OCI-LY3 (cell line): ENCODE data around the gene TXNDC12.
A peak's percentile ranks its signal among the peaks of the same experiment; 100 is the strongest.
"Not testable (repeated sequence)": the region's sequence is repeated elsewhere in the genome, so short reads cannot be mapped to it uniquely, and the experiment has no call there.

ENCODE experiments used
- H2AFZ ChIP-seq: fragments of 200-600, 300-600 bp; shearing (Covaris generic); 2 replicates; pipeline ENCODE4 v1.6.0; 2014; ENCODE audit warnings: antibody characterized with exemption, low read depth, low read length
- H3K27ac ChIP-seq: fragments of 200-600, 300-600 bp; sonication (generic); 2 replicates; pipeline ENCODE4 v1.5.1; 2014; ENCODE audit warnings: mild to moderate bottlenecking, low read length, moderate library complexity, mixed read lengths
- H3K27me3 ChIP-seq: fragments of 200-600, 300-600 bp; sonication (generic); 2 replicates; pipeline ENCODE4 v1.6.1; 2014; ENCODE audit warnings: low read depth, low read length, mixed read lengths
- H3K36me3 ChIP-seq: fragments of 200-600, 300-600 bp; sonication (generic); replicated peaks from 2 replicates; pipeline ENCODE3; 2014; ENCODE audit warnings: low read depth, low read length, mixed read lengths
- H3K4me1 ChIP-seq: fragments of 300-600, 200-600 bp; sonication (generic); 2 replicates; pipeline ENCODE4 v1.6.1; 2014; ENCODE audit warnings: low read length, mixed read lengths
- H3K4me2 ChIP-seq: fragments of 200-600, 300-600 bp; sonication (generic); 2 replicates; pipeline ENCODE4 v1.6.1; 2014; ENCODE audit warnings: low read length, mixed read lengths
- H3K4me3 ChIP-seq: fragments of 300-600, 200-600 bp; sonication (generic); 2 replicates; pipeline ENCODE4 v1.5.1; 2014; ENCODE audit warnings: antibody characterized with exemption, mild to moderate bottlenecking, low read length, moderate library complexity
- H3K79me2 ChIP-seq: fragments of 300-600, 200-600 bp; shearing (Covaris generic); 2 replicates; pipeline ENCODE4 v1.6.1; 2014; ENCODE audit warnings: mild to moderate bottlenecking, low read length, mixed read lengths
- H3K9ac ChIP-seq: fragments of 300-600, 200-600 bp; shearing (Covaris generic); 2 replicates; pipeline ENCODE4 v1.6.0; 2014; ENCODE audit warnings: mild to moderate bottlenecking, low read length, moderate library complexity
- H3K9me3 ChIP-seq: fragments of 200-600, 300-600 bp; shearing (Covaris generic); 2 replicates; pipeline ENCODE4 v1.6.1; 2014; ENCODE audit warnings: low read length, mixed read lengths; ENCODE audit not compliant: insufficient read depth
- H4K20me1 ChIP-seq: fragments of 200-600, 300-600 bp; sonication (generic); 2 replicates; pipeline ENCODE4 v1.6.1; 2016; ENCODE audit warnings: low read length, mixed read lengths; ENCODE audit not compliant: insufficient read depth
- CTCF ChIP-seq: fragments of 200-600, 300-600 bp; sonication (generic); IDR thresholded peaks from 2 replicates; pipeline ENCODE4 v1.5.1; 2014; ENCODE audit warnings: antibody characterized with exemption, low read length, low read depth
- EZH2phosphoT487 ChIP-seq: fragments of 200-600 bp; shearing (Covaris generic); IDR thresholded peaks from 2 replicates; pipeline ENCODE4 v1.6.1; 2018; ENCODE audit warnings: antibody characterized with exemption, mixed run types, low read depth

TXNDC12 gene

GRCh38 chr1:52032785-52033131 is 22.2 kb downstream of the TXNDC12 start:
- peak overlapping the region; percentile 44 for H3K27ac ChIP-seq
- peaks cover 27% of the 10 kb centered on the region for H3K79me2 ChIP-seq
- H3K4me1 ChIP-seq = peaks cover 16% of the 10 kb centered on the region
- H3K9ac ChIP-seq = peak overlapping the region; percentile 80
- TF ChIP-seq EZH2phosphoT487 = no peak
- no peak for TF ChIP-seq CTCF
- H3K4me3 ChIP-seq = peak overlapping the region; percentile 91
- H3K9me3 ChIP-seq = no peaks in the 10 kb centered on the region
- peak overlapping the region; percentile 80 for H3K4me2 ChIP-seq
- no peak overlapping the region for H2AFZ ChIP-seq
- H3K36me3 ChIP-seq = peaks cover 7% of the 10 kb centered on the region
- H3K27me3 ChIP-seq = no peaks in the 10 kb centered on the region
- peaks cover 9% of the 10 kb centered on the region for H4K20me1 ChIP-seq

GRCh38 chr1:52032124-52032784 is 22.7 kb downstream of the TXNDC12 start:
- peak overlapping the region; percentile 91 for H3K4me3 ChIP-seq
- H3K9ac ChIP-seq = peak overlapping the region; percentile 80
- no peaks in the 10 kb centered on the region for H3K9me3 ChIP-seq
- no peak overlapping the region for H3K27ac ChIP-seq
- TF ChIP-seq CTCF = no peak
- no peak for TF ChIP-seq EZH2phosphoT487
- H2AFZ ChIP-seq = no peak overlapping the region
- peaks cover 27% of the 10 kb centered on the region for H3K79me2 ChIP-seq
- no peaks in the 10 kb centered on the region for H3K27me3 ChIP-seq
- peak overlapping the region; percentile 80 for H3K4me2 ChIP-seq
- peaks cover 7% of the 10 kb centered on the region for H3K36me3 ChIP-seq
- peaks cover 9% of the 10 kb centered on the region for H4K20me1 ChIP-seq
- H3K4me1 ChIP-seq = peaks cover 16% of the 10 kb centered on the region

- H2AFZ ChIP-seq, H3K4me3 ChIP-seq, H4K20me1 ChIP-seq, H3K27me3 ChIP-seq, H3K4me2 ChIP-seq, H3K27ac ChIP-seq, H3K9ac ChIP-seq, H3K9me3 ChIP-seq, H3K36me3 ChIP-seq: not testable (repeated sequence)
- H3K79me2 ChIP-seq = peaks cover 27% of the 10 kb centered on the region
- H3K4me1 ChIP-seq = peaks cover 12% of the 10 kb centered on the region
Observed at GRCh38 chr1:52028839-52029238, 26.2 kb downstream of the TXNDC12 start.

GRCh38 chr1:52028328-52028727 is 26.7 kb downstream of the TXNDC12 start:
- H3K4me3 ChIP-seq = no peak overlapping the region
- H2AFZ ChIP-seq = no peak overlapping the region
- H3K4me1 ChIP-seq = peaks cover 11% of the 10 kb centered on the region
- no peak overlapping the region for H3K9ac ChIP-seq
- no peak overlapping the region for H3K4me2 ChIP-seq
- H3K9me3 ChIP-seq = no peaks in the 10 kb centered on the region
- H3K36me3 ChIP-seq = peaks cover 9% of the 10 kb centered on the region
- H3K79me2 ChIP-seq = peaks cover 25% of the 10 kb centered on the region
- TF ChIP-seq EZH2phosphoT487 (no peak), CTCF (no peak)
- H3K27me3 ChIP-seq = no peaks in the 10 kb centered on the region
- peaks cover 9% of the 10 kb centered on the region for H4K20me1 ChIP-seq
- H3K27ac ChIP-seq = no peak overlapping the region
